Gastrocnemius medialis (tissue), 4 donors: ENCODE results near the gene ADGRD1.

Experiments
- CTCF ChIP-seq, 5 experiments: fragments of 450-650 bp in 3 of 5; fragments of 200-600 bp in 2 of 5; sonication (generic) in 2 of 5; IDR thresholded peaks in 4 of 5; conservative IDR thresholded peaks in 1 of 5; 1 replicate in 4 of 5; 2 replicates in 1 of 5; pipeline ENCODE4 v1.5.1; 2016 to 2019; ENCODE audit warnings: antibody characterized with exemption in 5 of 5, mild to moderate bottlenecking in 3 of 5, moderate library complexity in 3 of 5
- POLR2A ChIP-seq, 2 donors: fragments of 450-650 bp; IDR thresholded peaks; one replicate each; pipeline ENCODE4 v1.6.1; 2017; ENCODE audit warnings: antibody characterized with exemption in 2 of 2, mild to moderate bottlenecking in 2 of 2, moderate library complexity in 2 of 2

- TF ChIP-seq POLR2A (IDR thresholded peaks at IDR 0.05), result no peak
- no peak for TF ChIP-seq CTCF (IDR thresholded peaks at IDR 0.05 in 4 of 5, conservative IDR thresholded peaks at IDR 0.05 in 1 of 5)
Observed at GRCh38 chr12:130988261-130988660, 34.6 kb downstream of the ADGRD1 start.
